ENCODE results near the gene PPARG. TPM values are rescaled to one million over a fixed set of nuclear protein-coding genes. Genes with fewer than 3 reads are reported as not detected.

The PPARG gene
- total RNA-seq, 1 donor from 2014 or later = 28.5 TPM

GRCh38 chr3:12461097-12461649 is 172.3 kb downstream of the PPARG start:
- TF ChIP-seq POLR2AphosphoS5 (IDR thresholded peaks at IDR 0.05; ENCODE audit: insufficient read depth in 1 of 2, low read depth in 1 of 2) (no peak), POLR2A (IDR thresholded peaks at IDR 0.05) (no peak)
- TF ChIP-seq, protein P1, sequence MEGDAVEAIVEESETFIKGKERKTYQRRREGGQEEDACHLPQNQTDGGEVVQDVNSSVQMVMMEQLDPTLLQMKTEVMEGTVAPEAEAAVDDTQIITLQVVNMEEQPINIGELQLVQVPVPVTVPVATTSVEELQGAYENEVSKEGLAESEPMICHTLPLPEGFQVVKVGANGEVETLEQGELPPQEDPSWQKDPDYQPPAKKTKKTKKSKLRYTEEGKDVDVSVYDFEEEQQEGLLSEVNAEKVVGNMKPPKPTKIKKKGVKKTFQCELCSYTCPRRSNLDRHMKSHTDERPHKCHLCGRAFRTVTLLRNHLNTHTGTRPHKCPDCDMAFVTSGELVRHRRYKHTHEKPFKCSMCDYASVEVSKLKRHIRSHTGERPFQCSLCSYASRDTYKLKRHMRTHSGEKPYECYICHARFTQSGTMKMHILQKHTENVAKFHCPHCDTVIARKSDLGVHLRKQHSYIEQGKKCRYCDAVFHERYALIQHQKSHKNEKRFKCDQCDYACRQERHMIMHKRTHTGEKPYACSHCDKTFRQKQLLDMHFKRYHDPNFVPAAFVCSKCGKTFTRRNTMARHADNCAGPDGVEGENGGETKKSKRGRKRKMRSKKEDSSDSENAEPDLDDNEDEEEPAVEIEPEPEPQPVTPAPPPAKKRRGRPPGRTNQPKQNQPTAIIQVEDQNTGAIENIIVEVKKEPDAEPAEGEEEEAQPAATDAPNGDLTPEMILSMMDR (IDR thresholded peaks at IDR 0.05) = no peak
- Histone ChIP-seq H3K4me3 (no peak overlapping the region), H3K4me1 (no peaks in the 10 kb centered on the region), H3K9me3 (no peaks in the 10 kb centered on the region), H3K36me3 (no peaks in the 10 kb centered on the region), H3K27ac (no peak overlapping the region), H3K27me3 (no peaks in the 10 kb centered on the region)
- intact Hi-C loops (cut with DNase I) = no loop called here
- DNase-seq (ENCODE audit: extremely low spot score in 2 of 2) = no peak

DNA sequence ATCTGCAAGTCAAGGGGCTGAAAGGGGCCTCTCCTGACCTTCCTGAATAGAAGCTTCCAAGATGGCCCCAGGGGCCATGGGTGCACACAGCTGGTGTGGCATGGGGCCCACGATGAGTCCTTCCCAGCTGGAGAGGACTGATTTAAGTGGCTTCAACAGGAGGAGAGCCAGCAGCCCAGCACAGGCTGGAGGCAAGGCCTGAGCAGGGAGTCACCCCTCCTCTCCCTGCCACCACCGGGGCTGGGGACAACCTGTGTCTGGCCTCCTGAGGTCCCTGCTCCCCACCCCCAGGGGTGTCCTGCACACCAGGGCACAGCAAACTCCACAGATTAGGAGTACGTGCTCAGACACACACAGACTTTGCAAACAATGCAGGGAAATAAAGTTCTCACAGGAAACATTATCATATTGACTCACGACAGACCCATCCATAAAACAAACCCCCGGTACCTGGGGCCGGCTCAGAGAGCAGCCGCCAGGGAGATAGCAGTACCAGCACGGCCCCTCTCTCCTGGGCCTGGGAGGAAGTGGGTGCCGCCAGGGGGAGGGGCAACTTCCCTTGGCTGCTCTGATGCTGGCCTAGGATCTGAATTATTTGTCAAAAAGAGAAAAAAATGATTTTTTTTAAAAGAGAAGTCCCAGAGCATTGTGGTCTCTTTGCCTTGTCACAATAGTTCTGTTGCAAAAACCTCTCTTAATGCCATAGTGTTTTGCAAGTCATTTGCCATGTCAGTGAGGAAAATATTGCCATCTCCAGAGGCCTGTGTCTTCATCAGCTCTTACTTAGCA is 173.5 kb downstream of the PPARG start:
- Histone ChIP-seq H3K4me3 (no peak overlapping the region), H3K4me1 (no peaks in the 10 kb centered on the region), H3K27ac (no peak overlapping the region), H3K36me3 (no peaks in the 10 kb centered on the region), H3K9me3 (no peaks in the 10 kb centered on the region), H3K27me3 (no peaks in the 10 kb centered on the region)
- no peak for DNase-seq (ENCODE audit: extremely low spot score in 2 of 2)
- intact Hi-C loops (cut with DNase I) = no loop called here
- TF ChIP-seq, protein P1 (IDR thresholded peaks at IDR 0.05) = no peak
- no peak for TF ChIP-seq POLR2AphosphoS5 (IDR thresholded peaks at IDR 0.05; ENCODE audit: insufficient read depth in 1 of 2, low read depth in 1 of 2)
- TF ChIP-seq POLR2A (IDR thresholded peaks at IDR 0.05) = no peak

- Histone ChIP-seq H3K27ac (no peak overlapping the region), H3K27me3 (no peaks in the 10 kb centered on the region), H3K4me1 (no peaks in the 10 kb centered on the region), H3K9me3 (no peaks in the 10 kb centered on the region), H3K4me3 (no peak overlapping the region), H3K36me3 (no peaks in the 10 kb centered on the region)
- intact Hi-C loops (cut with DNase I) = no loop called here
- DNase-seq (ENCODE audit: extremely low spot score in 2 of 2) = no peak
- TF ChIP-seq, protein P1 (IDR thresholded peaks at IDR 0.05) = no peak
- TF ChIP-seq POLR2AphosphoS5 (IDR thresholded peaks at IDR 0.05; ENCODE audit: insufficient read depth in 1 of 2, low read depth in 1 of 2) (no peak), POLR2A (IDR thresholded peaks at IDR 0.05) (no peak)
Measured at GRCh38 chr3:12463686-12464085, 174.8 kb downstream of the PPARG start.

DNA sequence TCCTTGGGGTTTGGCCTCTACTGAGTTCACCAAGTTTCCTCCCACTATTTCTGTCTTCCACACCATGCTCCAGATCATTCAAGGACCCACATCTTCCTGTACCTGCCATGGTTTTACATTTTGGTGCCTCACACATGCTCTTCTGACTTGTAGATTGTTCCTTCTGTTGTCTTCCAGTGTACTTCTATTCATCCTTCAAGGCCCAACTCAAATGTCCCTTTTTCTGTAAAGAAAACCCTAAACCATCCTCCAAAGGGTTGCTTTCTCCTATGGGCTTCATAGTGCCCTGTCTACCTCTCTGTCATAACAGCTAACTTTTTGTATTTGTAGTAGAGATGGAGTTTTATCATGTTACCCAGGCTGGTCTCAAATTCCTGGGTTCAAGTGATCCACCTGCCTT is 175.3 kb downstream of the PPARG start:
- no peaks in the 10 kb centered on the region for H3K9me3 ChIP-seq
- TF ChIP-seq POLR2A (IDR thresholded peaks at IDR 0.05) = no peak
- TF ChIP-seq POLR2AphosphoS5 (IDR thresholded peaks at IDR 0.05; ENCODE audit: insufficient read depth in 1 of 2, low read depth in 1 of 2) = no peak
- TF ChIP-seq, protein P1 (IDR thresholded peaks at IDR 0.05) = no peak
- intact Hi-C loops (cut with DNase I) = no loop called here

More for the DNA sequence above, 175.3 kb downstream of the PPARG start:
- Histone ChIP-seq H3K27me3 (no peaks in the 10 kb centered on the region), H3K4me3 (no peak overlapping the region), H3K4me1 (no peaks in the 10 kb centered on the region), H3K36me3 (no peaks in the 10 kb centered on the region), H3K27ac (no peak overlapping the region)
- no peak for DNase-seq (ENCODE audit: extremely low spot score in 2 of 2)

Measured in vagina (tissue), 2 donors.